ENCODE measurements around the gene BMP7. TPM values are rescaled to one million over a fixed set of nuclear protein-coding genes. Genes with fewer than 3 reads are reported as not detected.

BMP7 gene
- total and polyA plus RNA-seq, 2 of the 8 experiments (the other 6 are each of a cell fraction or from before 2014, with no cell fraction given): 9.2 to 14.7 TPM

DNA sequence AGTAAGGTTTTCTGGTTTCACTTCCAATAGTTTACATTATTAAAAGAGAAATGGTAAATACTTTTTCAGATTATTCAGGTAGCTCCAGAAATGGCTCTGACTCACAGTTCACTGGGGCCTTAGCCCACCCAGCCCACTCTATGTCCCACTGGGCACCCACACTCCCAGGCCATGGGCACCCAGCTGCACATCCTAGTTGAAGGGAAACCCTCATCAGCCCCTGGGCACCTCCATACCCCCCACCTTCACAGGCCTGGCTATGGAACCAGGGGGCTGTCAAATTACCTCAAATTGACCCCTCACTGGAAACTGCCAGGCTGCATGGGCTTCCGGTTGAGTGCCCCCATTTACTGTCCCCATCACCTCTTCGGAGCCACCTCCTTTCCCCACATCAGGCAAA is 51.5 kb downstream of the BMP7 start (continued):
- TF ChIP-seq, protein P1, sequence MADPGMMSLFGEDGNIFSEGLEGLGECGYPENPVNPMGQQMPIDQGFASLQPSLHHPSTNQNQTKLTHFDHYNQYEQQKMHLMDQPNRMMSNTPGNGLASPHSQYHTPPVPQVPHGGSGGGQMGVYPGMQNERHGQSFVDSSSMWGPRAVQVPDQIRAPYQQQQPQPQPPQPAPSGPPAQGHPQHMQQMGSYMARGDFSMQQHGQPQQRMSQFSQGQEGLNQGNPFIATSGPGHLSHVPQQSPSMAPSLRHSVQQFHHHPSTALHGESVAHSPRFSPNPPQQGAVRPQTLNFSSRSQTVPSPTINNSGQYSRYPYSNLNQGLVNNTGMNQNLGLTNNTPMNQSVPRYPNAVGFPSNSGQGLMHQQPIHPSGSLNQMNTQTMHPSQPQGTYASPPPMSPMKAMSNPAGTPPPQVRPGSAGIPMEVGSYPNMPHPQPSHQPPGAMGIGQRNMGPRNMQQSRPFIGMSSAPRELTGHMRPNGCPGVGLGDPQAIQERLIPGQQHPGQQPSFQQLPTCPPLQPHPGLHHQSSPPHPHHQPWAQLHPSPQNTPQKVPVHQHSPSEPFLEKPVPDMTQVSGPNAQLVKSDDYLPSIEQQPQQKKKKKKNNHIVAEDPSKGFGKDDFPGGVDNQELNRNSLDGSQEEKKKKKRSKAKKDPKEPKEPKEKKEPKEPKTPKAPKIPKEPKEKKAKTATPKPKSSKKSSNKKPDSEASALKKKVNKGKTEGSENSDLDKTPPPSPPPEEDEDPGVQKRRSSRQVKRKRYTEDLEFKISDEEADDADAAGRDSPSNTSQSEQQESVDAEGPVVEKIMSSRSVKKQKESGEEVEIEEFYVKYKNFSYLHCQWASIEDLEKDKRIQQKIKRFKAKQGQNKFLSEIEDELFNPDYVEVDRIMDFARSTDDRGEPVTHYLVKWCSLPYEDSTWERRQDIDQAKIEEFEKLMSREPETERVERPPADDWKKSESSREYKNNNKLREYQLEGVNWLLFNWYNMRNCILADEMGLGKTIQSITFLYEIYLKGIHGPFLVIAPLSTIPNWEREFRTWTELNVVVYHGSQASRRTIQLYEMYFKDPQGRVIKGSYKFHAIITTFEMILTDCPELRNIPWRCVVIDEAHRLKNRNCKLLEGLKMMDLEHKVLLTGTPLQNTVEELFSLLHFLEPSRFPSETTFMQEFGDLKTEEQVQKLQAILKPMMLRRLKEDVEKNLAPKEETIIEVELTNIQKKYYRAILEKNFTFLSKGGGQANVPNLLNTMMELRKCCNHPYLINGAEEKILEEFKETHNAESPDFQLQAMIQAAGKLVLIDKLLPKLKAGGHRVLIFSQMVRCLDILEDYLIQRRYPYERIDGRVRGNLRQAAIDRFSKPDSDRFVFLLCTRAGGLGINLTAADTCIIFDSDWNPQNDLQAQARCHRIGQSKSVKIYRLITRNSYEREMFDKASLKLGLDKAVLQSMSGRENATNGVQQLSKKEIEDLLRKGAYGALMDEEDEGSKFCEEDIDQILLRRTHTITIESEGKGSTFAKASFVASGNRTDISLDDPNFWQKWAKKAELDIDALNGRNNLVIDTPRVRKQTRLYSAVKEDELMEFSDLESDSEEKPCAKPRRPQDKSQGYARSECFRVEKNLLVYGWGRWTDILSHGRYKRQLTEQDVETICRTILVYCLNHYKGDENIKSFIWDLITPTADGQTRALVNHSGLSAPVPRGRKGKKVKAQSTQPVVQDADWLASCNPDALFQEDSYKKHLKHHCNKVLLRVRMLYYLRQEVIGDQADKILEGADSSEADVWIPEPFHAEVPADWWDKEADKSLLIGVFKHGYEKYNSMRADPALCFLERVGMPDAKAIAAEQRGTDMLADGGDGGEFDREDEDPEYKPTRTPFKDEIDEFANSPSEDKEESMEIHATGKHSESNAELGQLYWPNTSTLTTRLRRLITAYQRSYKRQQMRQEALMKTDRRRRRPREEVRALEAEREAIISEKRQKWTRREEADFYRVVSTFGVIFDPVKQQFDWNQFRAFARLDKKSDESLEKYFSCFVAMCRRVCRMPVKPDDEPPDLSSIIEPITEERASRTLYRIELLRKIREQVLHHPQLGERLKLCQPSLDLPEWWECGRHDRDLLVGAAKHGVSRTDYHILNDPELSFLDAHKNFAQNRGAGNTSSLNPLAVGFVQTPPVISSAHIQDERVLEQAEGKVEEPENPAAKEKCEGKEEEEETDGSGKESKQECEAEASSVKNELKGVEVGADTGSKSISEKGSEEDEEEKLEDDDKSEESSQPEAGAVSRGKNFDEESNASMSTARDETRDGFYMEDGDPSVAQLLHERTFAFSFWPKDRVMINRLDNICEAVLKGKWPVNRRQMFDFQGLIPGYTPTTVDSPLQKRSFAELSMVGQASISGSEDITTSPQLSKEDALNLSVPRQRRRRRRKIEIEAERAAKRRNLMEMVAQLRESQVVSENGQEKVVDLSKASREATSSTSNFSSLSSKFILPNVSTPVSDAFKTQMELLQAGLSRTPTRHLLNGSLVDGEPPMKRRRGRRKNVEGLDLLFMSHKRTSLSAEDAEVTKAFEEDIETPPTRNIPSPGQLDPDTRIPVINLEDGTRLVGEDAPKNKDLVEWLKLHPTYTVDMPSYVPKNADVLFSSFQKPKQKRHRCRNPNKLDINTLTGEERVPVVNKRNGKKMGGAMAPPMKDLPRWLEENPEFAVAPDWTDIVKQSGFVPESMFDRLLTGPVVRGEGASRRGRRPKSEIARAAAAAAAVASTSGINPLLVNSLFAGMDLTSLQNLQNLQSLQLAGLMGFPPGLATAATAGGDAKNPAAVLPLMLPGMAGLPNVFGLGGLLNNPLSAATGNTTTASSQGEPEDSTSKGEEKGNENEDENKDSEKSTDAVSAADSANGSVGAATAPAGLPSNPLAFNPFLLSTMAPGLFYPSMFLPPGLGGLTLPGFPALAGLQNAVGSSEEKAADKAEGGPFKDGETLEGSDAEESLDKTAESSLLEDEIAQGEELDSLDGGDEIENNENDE (IDR thresholded peaks at IDR 0.05; ENCODE audit: insufficient replicate concordance, low read length): no peak
- TF ChIP-seq NRF1 (IDR thresholded peaks at IDR 0.05; ENCODE audit: low read depth, low read length): no peak
- no peak for TF ChIP-seq ASH2L (IDR thresholded peaks at IDR 0.05; ENCODE audit: low read length)
- TF ChIP-seq, protein P2, sequence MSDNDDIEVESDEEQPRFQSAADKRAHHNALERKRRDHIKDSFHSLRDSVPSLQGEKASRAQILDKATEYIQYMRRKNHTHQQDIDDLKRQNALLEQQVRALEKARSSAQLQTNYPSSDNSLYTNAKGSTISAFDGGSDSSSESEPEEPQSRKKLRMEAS (IDR thresholded peaks at IDR 0.05): no peak
- no peak for TF ChIP-seq CBX5 (IDR thresholded peaks at IDR 0.05; ENCODE audit: low read depth, low read length)
- TF ChIP-seq TCF12 (IDR thresholded peaks at IDR 0.05; ENCODE audit: low read depth, low read length): no peak
- no peak for TF ChIP-seq GABPA (IDR thresholded peaks at IDR 0.05; ENCODE audit: borderline replicate concordance, insufficient read depth, low read length)
- TF ChIP-seq GTF2F1 (IDR thresholded peaks at IDR 0.05; ENCODE audit: borderline replicate concordance, low read depth, low read length): no peak
- no peak for TF ChIP-seq PHF8 (conservative IDR thresholded peaks at IDR 0.05; ENCODE audit: low read depth, low read length)
- no peak for TF ChIP-seq NANOG (IDR thresholded peaks at IDR 0.05; ENCODE audit: insufficient read depth, low read depth, low read length, poor library complexity, severe bottlenecking)
- TF ChIP-seq YY1 (IDR thresholded peaks at IDR 0.05; ENCODE audit: low read depth, low read length): no peak

Measured in H1 (cell line).